NCI-H1105 treated with DMSO at 0.1 percent for 48 hours (cell line): ENCODE data around the gene ZFHX2.
"Not testable (repeated sequence)": the region's sequence is repeated elsewhere in the genome, so short reads cannot be mapped to it uniquely, and the experiment has no call there.

Experiments used
- DNase-seq: peaks from one replicate; lab custom pipeline; 2025; lab: John Stamatoyannopoulos, UW

Gene ZFHX2

DNA sequence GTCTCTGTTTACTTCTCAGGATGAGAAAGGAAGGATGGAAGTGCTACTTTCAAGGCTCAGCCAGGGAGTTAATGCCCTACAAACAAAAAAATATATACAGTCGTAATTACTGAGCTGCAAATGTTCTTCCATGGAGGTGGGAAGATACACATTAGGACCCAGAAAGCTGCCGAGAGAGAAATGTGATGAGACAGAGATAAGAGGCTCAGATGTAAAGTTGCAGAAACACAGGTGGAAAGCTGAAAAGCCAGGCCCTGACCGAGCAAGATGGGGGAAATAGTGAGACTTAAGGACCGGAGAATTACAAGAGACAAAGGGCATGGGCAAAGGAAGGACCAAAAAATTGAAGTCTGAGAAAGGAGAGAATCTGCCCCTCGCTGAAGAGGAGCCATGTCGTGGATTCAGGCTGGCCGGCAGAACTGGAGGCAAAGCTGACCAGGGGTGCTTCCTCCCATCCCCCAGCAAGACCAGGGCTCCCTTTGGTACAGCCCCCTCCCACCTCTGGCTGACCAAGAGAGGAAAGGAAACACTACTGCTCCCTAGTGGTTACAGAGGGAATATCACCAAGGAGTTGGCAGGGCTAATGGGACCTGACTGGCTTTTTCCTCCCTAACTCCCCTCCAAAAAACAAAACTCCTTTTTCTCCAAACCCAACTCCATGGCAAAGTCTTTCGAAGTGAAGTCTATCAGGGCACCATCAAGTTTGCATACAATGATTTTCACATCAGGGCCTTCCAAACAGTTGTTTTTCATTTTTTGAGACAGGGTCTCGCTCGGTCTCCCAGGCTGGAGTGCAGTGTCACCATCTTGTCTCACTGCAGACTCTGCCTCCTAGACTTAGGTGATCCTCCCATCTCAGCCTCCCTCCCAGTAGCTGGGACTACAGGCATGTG is 12.1 kb downstream of the ZFHX2 start:
- peak; percentile 61 for DNase-seq

DNA sequence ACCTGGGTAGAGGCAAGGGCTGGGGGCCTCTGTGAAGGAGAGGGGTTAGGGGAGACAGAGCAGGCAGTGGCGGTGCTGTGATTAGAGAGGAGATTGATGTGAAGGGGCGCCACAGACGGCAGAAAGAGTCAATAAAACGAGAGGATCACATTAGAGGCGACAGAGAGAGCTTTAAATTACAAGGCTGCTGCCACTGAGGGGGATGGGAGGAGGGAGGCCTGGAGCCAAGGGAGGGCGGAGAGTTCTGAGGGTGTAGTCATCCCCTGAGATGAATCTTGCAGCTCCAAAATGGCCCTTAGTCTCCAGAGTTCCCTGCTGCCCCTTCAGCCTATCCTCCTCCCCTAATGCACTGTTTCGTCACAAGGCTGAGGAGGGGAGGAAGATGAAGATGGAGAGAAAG is 12.8 kb downstream of the ZFHX2 start:
- DNase-seq, result no peak

DNA sequence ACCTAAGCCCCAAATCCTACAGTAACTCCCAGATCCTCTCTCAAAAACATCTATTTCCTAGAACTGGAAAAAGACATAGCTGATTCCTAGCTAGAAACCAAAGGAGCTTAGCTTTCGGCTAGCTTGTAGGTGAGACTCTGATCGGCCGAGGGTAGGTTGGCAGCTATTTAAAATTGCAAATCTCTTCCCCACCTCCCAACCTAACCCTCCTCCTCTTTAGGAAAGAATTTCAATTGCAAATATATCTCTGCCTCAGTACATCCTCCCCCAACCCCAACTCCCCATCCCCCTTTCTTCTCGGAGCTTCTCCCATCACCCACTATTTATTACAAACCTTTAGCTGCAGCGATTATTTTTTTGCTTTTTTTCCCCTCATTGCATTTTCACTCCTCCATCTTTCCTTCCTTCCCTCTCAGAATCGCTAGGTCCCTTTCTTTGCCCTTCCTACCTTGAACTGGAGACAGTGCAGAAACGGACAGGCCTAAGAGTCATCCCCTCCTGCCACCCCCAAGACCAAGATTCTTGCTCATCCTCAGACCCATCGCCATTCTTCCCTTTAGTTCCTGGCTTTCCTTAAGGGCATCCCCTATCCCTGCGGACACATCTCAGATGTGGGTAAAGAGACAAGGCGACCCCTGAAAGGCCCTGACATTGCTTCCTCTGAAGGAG is 13.4 kb downstream of the ZFHX2 start:
- DNase-seq, result no peak

GRCh38 chr14:23537351-23538049 is 14.1 kb downstream of the ZFHX2 start:
- no peak for DNase-seq

GRCh38 chr14:23536906-23537305 is 14.7 kb downstream of the ZFHX2 start:
- DNase-seq, result not testable (repeated sequence)

- no peak for DNase-seq
These were observed 15.1 kb downstream of the ZFHX2 start for GRCh38 chr14:23536494-23536893.

GRCh38 chr14:23535943-23536342 is 15.6 kb downstream of the ZFHX2 start:
- DNase-seq, result no peak

GRCh38 chr14:23533652-23534435 is 17.7 kb downstream of the ZFHX2 start:
- no peak for DNase-seq

- DNase-seq, result no peak
These were observed 18.9 kb downstream of the ZFHX2 start for GRCh38 chr14:23532658-23533057.

DNA sequence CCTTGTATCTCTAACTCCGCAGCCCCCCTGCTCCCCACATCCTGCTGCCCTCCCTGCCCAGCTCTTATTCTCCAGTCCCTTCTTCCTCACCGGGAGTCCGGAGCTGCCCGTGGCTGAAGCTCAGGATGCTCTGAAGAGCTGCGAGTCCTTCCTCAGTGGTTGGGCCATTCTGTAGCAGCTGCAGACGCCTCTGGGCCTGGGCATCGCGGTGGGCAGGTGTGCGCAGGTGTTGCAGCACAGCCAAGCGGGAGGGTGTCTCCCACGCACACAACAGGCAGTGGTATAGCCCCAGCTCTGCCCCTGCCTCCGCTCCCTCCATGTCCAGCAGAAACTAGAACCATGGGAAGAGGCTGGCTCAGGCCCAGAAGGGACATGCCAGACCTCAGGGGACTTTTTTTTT is 20.2 kb downstream of the ZFHX2 start:
- no peak for DNase-seq

DNA sequence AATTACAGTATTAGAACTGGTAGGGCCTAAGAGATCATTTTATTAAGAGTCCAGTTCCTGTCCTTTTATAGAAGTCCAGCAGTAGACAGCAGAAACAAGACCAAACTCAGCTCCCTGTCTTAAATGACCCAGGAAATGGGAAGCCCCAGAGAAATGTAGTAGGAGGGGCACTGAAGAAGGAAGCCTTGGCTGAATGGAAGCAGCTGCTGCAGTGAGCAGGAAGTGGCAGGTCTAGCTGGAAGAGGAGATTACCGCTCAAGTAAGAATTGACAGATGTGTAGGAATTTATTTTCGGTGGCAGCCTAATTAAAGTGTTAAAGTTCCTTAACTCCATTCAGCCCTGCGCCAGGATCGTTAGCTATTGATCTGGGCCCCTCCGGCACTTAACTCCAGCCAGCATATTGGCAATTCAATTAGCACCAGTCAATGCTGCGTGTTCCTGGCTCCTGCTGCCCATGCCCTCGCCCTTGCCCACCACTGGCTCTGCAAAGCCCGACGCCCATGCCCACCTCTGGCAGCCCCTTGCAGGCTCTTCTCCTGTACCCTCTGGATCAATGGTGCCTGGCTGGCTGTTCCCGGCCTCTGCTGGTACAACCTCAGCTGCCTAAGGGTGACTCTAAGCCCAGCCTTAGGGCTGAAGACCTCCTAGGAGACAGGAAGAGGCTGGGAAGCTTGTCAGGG is 21.1 kb downstream of the ZFHX2 start:
- no peak for DNase-seq

GRCh38 chr14:23529016-23529415 is 22.5 kb downstream of the ZFHX2 start:
- DNase-seq, result no peak

GRCh38 chr14:23528555-23528954 is 23.0 kb downstream of the ZFHX2 start:
- no peak for DNase-seq

GRCh38 chr14:23525611-23526010 is 26.0 kb downstream of the ZFHX2 start:
- no peak for DNase-seq

- DNase-seq, result no peak
These were observed 26.6 kb downstream of the ZFHX2 start for GRCh38 chr14:23524954-23525353.

DNA sequence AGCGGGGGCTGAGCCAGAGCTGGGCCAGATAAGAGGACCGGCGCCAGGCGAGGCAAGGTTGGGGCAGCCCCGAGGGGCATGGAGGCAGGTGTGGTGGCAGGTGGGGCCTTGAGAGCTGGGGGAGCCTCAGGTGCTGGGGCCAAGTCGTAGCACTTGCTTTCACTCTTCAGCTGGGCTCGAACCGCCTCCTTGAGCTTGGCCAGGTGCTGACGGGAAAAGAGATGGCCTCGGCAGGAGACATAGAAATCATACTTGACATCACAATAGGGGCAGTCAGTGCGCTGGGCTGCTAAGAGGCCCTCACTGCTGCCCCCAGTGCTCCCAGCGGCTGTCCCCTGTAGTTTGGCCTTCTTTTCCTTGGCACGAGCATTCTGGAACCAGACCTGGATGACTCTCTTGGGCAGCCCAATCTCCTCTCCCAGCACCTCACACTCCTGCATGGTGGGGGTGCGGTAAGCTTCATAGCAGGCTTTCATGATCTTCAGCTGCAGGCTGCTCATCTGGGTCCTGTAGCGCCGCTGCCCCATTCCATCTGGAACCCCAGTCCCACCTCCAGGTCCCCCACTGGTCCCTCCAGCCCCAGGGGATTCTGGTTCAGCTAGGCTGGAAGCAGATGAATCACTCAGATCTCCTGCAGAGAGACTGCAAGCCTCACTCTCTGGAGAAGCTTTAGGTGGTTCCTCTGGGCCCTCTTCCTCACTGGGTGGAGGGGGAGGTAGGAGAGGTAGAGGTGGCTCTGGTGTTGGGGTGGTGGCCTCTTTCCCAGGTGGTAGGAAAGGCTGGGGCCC is 28.1 kb downstream of the ZFHX2 start:
- no peak for DNase-seq

DNA sequence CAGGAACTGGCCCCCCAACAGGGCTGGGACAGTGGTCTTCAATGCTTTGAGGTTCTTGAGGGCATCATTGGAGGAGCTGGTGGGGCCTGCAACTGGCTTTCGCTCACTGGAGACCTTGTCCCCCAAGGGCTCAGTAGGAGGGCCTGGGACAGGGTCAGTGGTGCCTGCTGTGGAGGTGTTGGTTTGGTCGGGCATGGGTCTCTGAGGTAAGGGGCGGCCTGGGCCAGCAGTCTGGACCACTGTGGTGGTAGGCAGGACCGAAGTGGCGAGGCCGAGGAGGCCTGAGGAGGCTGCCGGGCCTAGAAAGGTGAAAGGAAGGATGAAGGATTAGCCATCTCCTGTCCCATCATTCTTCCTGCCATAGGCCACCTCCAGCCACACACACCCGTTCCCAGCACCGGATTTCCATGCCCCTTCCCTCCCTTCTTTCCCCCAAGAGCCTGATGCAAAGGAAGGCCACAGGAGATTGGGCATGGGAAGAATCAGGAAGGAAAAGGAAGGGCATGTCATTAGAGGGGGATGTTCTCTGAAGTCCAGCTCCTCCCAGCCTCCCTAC is 28.8 kb downstream of the ZFHX2 start:
- DNase-seq, result no peak

DNA sequence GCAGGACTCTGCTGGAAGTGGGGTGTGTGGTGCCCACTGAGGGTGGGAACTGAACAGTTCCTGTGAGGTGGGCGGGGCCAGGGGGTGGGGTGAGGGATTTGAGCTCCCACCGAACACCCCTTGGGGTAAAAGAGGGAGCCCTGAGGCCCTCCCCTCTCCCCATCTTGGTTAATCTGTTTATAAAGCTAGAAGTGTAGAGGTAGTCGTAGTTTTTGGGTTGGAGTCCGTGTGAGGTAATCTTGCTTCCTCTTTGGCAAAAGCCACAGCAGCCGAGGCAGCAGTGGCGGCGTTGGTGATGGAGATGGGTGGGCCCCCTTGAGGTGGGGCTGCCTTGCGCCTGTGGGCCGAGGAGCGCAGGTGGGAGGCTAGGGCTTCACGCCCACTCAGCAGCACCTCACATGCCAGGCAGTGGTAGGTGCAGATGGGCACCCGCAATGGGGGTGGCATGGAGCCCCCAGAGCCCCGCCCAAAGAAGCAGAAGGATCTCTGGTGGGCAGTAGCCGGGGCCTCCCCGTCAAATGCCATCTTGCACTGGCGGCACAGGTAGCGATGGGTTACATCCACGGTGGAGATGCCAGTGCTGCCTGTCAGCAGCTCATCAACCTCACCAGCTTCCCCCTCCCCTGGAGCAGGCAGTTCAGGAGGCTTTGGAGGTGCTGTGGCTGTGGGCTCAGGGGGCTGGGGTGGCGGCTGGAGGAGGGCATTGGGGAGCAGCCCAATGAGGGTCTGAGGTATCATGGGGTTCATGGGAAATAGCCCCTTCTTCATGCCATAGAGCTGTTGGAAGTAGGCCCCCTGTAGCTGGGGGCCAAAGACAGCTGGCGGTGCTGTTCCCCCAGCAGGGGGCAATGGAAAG is 29.6 kb downstream of the ZFHX2 start:
- DNase-seq, result no peak

GRCh38 chr14:23520899-23521533 is 30.5 kb downstream of the ZFHX2 start:
- no peak for DNase-seq
